DMS 273 treated with DMSO at 0.1 percent for 48 hours (cell line): ENCODE data around the gene MMP11.
"Not testable (repeated sequence)": the region's sequence is repeated elsewhere in the genome, so short reads cannot be mapped to it uniquely, and the experiment has no call there.

Experiments
- DNase-seq: peaks from one replicate; lab custom pipeline; 2025; lab: John Stamatoyannopoulos, UW

MMP11 gene, protein sequence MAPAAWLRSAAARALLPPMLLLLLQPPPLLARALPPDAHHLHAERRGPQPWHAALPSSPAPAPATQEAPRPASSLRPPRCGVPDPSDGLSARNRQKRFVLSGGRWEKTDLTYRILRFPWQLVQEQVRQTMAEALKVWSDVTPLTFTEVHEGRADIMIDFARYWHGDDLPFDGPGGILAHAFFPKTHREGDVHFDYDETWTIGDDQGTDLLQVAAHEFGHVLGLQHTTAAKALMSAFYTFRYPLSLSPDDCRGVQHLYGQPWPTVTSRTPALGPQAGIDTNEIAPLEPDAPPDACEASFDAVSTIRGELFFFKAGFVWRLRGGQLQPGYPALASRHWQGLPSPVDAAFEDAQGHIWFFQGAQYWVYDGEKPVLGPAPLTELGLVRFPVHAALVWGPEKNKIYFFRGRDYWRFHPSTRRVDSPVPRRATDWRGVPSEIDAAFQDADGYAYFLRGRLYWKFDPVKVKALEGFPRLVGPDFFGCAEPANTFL

DNA sequence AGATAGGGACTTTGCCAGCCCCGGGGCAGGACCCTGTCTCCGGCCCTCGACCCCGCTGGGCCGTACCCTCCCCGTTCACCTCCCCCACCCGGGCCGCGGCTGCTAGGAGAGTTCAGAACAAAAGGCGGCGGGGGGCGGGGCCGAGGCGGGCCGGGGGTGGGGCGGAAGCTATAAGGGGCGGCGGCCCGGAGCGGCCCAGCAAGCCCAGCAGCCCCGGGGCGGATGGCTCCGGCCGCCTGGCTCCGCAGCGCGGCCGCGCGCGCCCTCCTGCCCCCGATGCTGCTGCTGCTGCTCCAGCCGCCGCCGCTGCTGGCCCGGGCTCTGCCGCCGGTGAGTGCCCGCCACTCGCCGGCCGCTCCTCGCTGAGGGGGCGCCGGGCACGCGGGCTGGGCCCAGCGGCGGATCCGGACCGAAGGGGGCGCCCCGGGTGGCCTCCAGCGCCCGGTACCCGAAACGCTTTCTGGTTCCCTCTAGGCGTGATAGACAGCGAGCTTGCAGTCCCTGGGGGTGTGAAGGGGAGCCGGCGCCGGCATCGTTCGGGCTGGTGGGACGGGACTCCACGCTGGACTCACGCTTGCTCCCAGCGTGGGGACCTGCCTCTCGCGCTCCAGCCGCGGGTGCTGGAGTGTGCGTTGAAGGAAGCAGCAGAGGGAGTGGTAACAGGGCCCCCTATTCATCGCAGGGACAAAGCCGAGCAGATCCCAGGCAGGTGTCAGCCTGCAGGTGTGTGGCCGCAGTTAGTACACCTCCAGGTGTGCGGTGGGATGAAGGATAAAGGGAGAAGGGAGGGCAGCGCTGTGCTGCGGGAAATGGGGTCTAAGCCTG lies at the start of gene MMP11:
Gene MMP11 (plus strand): TSS at position 201 of the 825 bp plus-strand sequence. CDS start 22 bp downstream, at position 223.
- DNase-seq, result no peak

GRCh38 chr22:23728108-23728507 lies 44.5 kb upstream of the MMP11 start:
- not testable (repeated sequence) for DNase-seq

GRCh38 chr22:23737696-23738095 lies 35.0 kb upstream of the MMP11 start:
- no peak for DNase-seq

GRCh38 chr22:23742505-23743264 lies 30.0 kb upstream of the MMP11 start:
- no peak for DNase-seq

- DNase-seq, result peak; percentile 26
These were observed 29.3 kb upstream of the MMP11 start for GRCh38 chr22:23743303-23743705.

DNA sequence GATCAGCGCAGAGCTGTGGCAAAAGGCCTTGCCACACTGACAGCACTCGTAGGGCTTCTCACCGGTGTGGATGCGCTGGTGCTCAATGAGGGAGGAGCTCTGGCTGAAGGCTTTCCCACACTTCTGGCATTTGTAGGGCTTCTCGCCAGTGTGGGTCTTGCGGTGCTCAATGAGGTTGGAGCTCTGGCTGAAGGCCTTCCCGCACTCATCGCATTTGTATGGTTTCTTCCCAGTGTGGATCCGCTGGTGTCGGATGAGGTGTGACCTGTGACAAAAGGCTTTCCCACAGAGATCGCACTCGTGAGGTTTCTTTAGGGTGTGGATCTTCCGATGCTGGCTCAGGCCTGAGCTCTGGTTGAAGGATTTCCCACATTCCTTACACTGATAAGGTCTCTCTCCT lies 28.6 kb upstream of the MMP11 start:
- no peak for DNase-seq

GRCh38 chr22:23744485-23744884 lies 28.2 kb upstream of the MMP11 start:
- DNase-seq, result no peak

DNA sequence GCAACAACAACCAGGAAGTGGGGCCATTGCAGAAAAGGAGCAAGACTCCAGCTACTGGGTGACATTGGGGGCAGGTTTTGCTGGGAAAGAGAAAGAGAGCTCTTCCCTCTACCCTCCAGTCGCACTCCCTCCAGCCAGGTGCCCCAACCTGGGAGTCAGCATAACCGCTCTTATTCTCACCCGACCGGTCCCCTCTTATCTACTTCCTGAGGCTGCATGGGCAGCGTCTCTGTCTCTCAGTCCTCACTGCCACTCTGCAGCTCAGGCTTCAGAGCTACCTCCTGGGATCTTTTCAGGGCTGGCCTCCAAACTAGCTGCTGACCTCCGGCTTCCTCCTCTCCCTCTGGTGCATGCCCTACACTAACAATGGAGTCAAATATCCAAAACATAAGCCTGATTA lies 26.9 kb upstream of the MMP11 start:
- DNase-seq, result no peak

DNA sequence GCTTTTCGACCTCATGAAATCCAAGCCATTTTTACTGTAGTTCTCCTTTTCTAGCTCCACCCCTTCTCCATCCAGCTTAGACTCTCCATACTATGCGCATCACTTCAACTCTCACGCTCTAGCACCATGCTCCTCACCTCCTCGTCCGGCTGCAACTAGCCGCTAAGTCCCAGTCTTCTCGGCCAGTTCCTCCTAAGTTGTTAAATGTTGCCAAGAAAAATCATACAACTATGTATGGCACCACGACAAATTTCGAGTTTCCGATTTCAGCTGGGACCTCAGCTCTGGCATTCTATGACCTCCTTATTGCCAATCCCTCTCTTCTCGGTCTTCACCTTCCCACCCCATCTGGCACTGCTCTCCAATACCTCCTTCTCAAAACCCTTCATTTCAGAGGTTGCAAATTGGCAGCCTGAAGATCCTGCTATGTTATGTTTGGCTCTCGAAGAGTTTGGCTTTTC lies 22.8 kb upstream of the MMP11 start:
- DNase-seq, result no peak

DNA sequence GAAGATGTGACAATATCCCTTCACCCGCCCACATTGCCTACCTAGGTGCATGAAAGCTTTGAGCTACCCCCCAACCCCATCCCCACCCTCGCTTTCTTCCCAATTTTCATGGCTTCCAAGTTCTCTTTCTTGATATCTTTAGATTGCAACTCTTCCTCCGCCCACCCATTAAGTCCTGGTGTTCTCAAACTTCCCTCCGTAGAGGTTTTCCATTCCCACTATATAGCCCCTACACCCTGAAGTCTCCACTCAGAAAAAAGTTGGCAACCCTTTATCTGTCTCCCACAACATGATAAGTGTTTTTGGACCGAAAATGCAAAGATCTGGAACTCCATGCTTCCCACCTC lies 22.3 kb upstream of the MMP11 start:
- no peak for DNase-seq

- no peak for DNase-seq
These were observed 21.8 kb upstream of the MMP11 start, which contains the start of gene ZNF70 for GRCh38 chr22:23750714-23751440. Gene ZNF70 (minus strand): TSS chr22:23751112. CDS start chr22:23745140, 5,972 bp downstream.

- no peak for DNase-seq
These were observed 21.1 kb upstream of the MMP11 start for GRCh38 chr22:23751441-23751996.

- no peak for DNase-seq
These were observed 20.5 kb upstream of the MMP11 start for GRCh38 chr22:23752090-23752691.

DNA sequence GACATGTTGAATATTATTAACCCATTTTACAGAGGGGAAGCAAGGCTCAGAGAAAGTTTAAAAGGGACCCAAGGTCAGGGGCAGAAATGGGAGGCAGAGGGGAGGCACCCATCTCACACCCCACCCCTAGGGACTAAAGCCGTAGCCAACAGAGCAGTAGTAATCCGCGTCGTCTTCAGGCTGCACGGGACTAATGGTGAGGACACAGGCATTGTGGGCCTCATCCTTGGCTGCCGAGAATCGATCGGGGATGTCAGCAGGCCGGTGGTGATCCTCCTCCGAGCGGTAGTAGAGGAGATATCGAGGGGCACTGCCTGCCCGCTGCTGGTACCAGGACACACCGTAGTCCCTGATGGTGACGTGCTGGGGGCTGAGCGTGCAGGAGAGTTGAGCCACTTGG lies 19.9 kb upstream of the MMP11 start:
- DNase-seq, result no peak

DNA sequence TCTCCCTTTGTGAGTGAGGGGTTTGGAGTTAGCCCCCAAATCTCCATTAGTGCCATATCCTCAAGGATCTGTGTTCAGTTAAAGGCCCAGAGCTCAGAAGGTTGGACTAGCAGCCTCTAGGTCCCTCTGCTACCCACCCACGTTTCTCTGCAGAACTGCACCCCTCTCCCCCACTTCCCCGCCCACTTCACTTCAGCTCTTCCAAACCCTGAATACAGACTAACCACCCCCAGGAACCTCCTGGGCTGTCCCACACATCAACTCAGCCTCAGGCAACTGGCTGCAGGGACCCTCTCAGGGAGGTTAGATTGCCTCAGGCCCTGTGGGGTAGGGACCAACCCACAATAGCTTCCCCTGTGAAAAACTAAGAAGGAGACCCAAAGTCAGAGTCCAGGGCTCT lies 19.3 kb upstream of the MMP11 start:
- DNase-seq, result no peak

DNA sequence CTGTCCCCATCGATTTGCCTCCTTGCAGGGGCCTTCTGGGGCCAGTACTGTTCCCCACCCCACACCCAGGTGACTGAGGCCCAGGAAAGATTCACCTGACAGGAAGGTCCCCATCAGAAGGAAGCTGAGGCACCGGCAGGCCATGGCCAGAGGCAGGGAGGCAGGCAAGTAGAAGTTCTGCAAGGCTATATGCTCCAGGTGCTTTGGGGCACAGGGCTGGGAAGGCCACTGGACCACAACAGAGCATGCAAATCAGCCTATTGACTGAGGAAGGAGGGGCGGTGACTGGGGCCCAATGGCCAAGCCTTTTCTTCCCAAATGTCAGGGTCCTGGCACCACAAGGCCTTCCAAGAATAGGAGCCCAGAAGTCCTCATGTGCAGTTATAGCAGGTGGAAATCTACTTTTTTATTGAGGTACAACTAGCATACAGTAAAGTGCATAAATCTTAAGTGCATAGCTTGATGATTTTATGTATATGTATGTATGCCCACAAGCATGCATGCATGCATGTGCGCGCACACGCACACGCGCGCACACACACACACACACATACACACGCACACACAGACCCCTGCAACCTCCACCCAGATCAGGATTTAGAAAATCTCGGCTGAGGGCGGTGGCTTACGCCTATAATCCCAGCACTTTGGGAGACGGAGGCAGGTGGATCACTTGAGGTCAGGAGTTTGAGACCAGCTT lies 18.3 kb upstream of the MMP11 start, which contains the start of gene VPREB3:
Gene VPREB3 (minus strand): TSS at position 206 of the 700 bp plus-strand sequence. CDS start 62 bp downstream, at position 144.
- no peak for DNase-seq

GRCh38 chr22:23754980-23755636 lies 17.5 kb upstream of the MMP11 start:
- no peak for DNase-seq

GRCh38 chr22:23755711-23756110 lies 16.9 kb upstream of the MMP11 start:
- no peak for DNase-seq

DNA sequence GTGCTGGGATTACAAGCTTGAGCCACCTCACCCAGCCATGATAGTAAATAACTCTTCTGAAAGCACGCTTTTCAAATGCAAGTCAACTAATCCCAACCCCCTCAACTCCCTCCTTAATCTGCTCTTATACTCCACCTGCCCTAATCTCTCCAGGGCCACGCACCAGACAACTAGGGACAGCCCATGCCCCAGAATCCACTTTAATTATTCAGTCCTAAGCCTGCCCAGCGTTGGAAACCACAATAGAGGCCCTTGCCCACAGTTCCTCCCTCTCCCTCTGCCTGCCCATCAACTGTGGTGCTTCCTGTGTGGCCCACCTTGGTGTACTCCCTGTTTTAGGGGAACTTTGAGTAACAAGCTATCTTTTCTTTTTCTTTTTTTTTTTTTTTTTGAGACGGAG lies 15.8 kb upstream of the MMP11 start:
- no peak for DNase-seq
